ENCODE measurements around the gene CCDC192.

- TF ChIP-seq POLR2AphosphoS5 (IDR thresholded peaks at IDR 0.05) (no peak), CTCF (IDR thresholded peaks at IDR 0.05) (no peak)
Observed at GRCh38 chr5:127957701-127958239, 254.6 kb downstream of the CCDC192 start.

Measured in esophagus muscularis mucosa (tissue), 3 donors.